PC-3 (cell line): ENCODE data around the gene CLEC18C.
"Not testable (repeated sequence)": the region's sequence is repeated elsewhere in the genome, so short reads cannot be mapped to it uniquely, and the experiment has no call there.

Experiments used
- CTCF ChIP-seq: fragments of 300-600 bp; sonication (generic); conservative IDR thresholded peaks from 2 replicates; pipeline ENCODE4 v1.5.1; 2017; ENCODE audit warnings: antibody characterized with exemption, low read depth, mild to moderate bottlenecking, low read length
- EZH2 ChIP-seq: fragments of 300-600 bp; sonication (generic); IDR thresholded peaks from one replicate; pipeline ENCODE4 v1.6.1; 2017; ENCODE audit warnings: antibody characterized with exemption, mild to moderate bottlenecking, low read length; ENCODE audit not compliant: unreplicated experiment

- not testable (repeated sequence) for TF ChIP-seq EZH2, CTCF
Measured at GRCh38 chr16:70143231-70143895, 30.2 kb upstream of the CLEC18C start.
